ENCODE data around the gene NFAT5.

DNA sequence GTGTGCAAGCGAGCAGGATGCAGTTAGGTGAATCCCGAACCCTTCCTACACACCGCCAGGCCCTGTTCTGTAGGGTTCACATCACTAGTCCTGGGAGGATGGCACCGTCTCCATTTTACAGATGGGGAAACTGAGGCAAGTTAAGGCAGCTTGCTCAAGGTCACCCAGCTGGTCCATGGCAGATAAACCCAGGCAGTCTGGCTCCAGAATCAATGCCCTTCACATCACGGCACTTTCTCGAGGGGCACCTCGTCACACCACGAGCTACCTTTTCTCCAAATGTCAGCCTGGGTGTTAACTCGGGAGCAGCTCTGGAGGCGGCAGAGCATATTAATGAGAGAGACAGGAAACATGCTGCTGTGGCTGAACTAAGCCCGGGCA is 179.5 kb downstream of the NFAT5 start:
- TF ChIP-seq POLR2A (IDR thresholded peaks at IDR 0.05; ENCODE audit: low read depth, low read length) (no peak), EZH2 (IDR thresholded peaks at IDR 0.05; ENCODE audit: borderline replicate concordance, low read depth, low read length, severe bottlenecking) (no peak), MYC (IDR thresholded peaks at IDR 0.05; ENCODE audit: low read depth, low read length) (no peak), CTCF (IDR thresholded peaks at IDR 0.05; ENCODE audit: extremely low read depth in 1 of 2, insufficient read depth in 1 of 2, low read depth in 1 of 2, low read length in 2 of 2) (no peak), POLR2AphosphoS5 (IDR thresholded peaks at IDR 0.05; ENCODE audit: insufficient read depth, low read depth, low read length) (no peak)

Measured in endothelial cell of umbilical vein (primary cell).